IMR-90 (cell line): ENCODE data around the gene CPA4. TPM values are rescaled to one million over a fixed set of nuclear protein-coding genes. Genes with fewer than 3 reads are reported as not detected.

Source experiments
- ATAC-seq: fragments of 200-7000 bp; cut with Tn5 transposase; 2 replicates; pipeline ENCODE4 v1.9.1; 2020; ENCODE audit warnings: low read depth, mild to moderate bottlenecking, moderate library complexity
- BruUV-seq: library from RNA; stranded (reverse); fragments of 400-500 nt; replicated peaks from 2 replicates; lab custom pipeline; 2021; lab: Mats Ljungman, UMichigan
- CTCF ChIA-PET: fragments of 300-600 bp; formaldehyde crosslinking; extraction: SDS; loops from one replicate; lab custom pipeline; 2021; ENCODE audit warnings: antibody characterized with exemption; lab: Yijun Ruan, JAX
- POLR2A ChIA-PET: fragments of 300-600 bp; sonication (Branson Sonifier 250); formaldehyde crosslinking; loops from one replicate; lab custom pipeline; 2022; ENCODE audit warnings: antibody characterized with exemption; ENCODE audit not compliant: unreplicated experiment; lab: Charles Lee
- DNase-seq: peaks from one replicate; pipeline ENCODE4 v3.0.0; 2013
- H2AFZ ChIP-seq: replicated peaks from 2 replicates; pipeline ENCODE3; 2013; ENCODE audit warnings: low read length, mild to moderate bottlenecking; ENCODE audit not compliant: poor library complexity
- H2AK5ac ChIP-seq: 2 replicates; pipeline ENCODE4 v1.6.1; 2013; ENCODE audit warnings: low read depth, low read length, inconsistent platforms
- H2AK9ac ChIP-seq: replicated peaks from 2 replicates; pipeline ENCODE3; 2013; ENCODE audit warnings: mild to moderate bottlenecking, low read depth, low read length, moderate library complexity; ENCODE audit not compliant: poor library complexity
- H2BK120ac ChIP-seq: 2 replicates; pipeline ENCODE4 v1.6.1; 2013; ENCODE audit warnings: low read depth, low read length, inconsistent platforms
- H2BK15ac ChIP-seq: 3 replicates; pipeline ENCODE4 v1.6.1; 2013; ENCODE audit warnings: low read depth, low read length, inconsistent platforms
- H2BK20ac ChIP-seq: 2 replicates; pipeline ENCODE4 v1.6.1; 2013; ENCODE audit warnings: low read depth, mild to moderate bottlenecking, inconsistent platforms, low read length, moderate library complexity
- H2BK5ac ChIP-seq: 2 replicates; pipeline ENCODE4 v1.6.1; 2013; ENCODE audit warnings: mild to moderate bottlenecking, low read depth, low read length, inconsistent platforms; ENCODE audit not compliant: poor library complexity, severe bottlenecking
- H3K14ac ChIP-seq: replicated peaks from 2 replicates; pipeline ENCODE4 v1.6.1; 2013; ENCODE audit warnings: low read depth, low read length, inconsistent platforms
- H3K18ac ChIP-seq: 2 replicates; pipeline ENCODE4 v1.6.1; 2013; ENCODE audit warnings: low read depth, low read length, control low read depth
- H3K23ac ChIP-seq: 2 replicates; pipeline ENCODE4 v1.6.1; 2013; ENCODE audit warnings: low read depth, low read length, inconsistent platforms
- H3K27ac ChIP-seq: 2 replicates; pipeline ENCODE4 v1.5.1; 2013; ENCODE audit warnings: mild to moderate bottlenecking, control low read depth, low read length; ENCODE audit not compliant: insufficient read depth
- H3K27me3 ChIP-seq: 2 replicates; pipeline ENCODE4 v1.6.1; 2013; ENCODE audit warnings: low read length; ENCODE audit not compliant: control insufficient read depth, insufficient read depth
- H3K36me3 ChIP-seq: 2 replicates; pipeline ENCODE4 v1.6.1; 2013; ENCODE audit warnings: low read length, mixed read lengths; ENCODE audit not compliant: control insufficient read depth, insufficient read depth
- H3K4ac ChIP-seq: 2 replicates; pipeline ENCODE4 v1.6.1; 2013; ENCODE audit warnings: low read depth, low read length, inconsistent platforms
- H3K4me1 ChIP-seq: 2 replicates; pipeline ENCODE4 v1.6.1; 2013; ENCODE audit warnings: low read length, mixed read lengths; ENCODE audit not compliant: control insufficient read depth, insufficient read depth
- H3K4me2 ChIP-seq: 2 replicates; pipeline ENCODE4 v1.6.1; 2013; ENCODE audit warnings: low read depth, mild to moderate bottlenecking, control low read depth, low read length, moderate library complexity
- H3K4me3 ChIP-seq: 2 replicates; pipeline ENCODE4 v1.5.1; 2013; ENCODE audit warnings: low read depth, mild to moderate bottlenecking, control low read depth, low read length, moderate library complexity; ENCODE audit not compliant: insufficient read depth
- H3K56ac ChIP-seq: 2 replicates; pipeline ENCODE4 v1.6.1; 2013; ENCODE audit warnings: low read length, inconsistent platforms; ENCODE audit not compliant: insufficient read depth; ENCODE audit errors: extremely low read depth
- H3K79me1 ChIP-seq, 2 experiments: 2 replicates each; pipeline ENCODE4 v1.6.1; 2013; ENCODE audit warnings: low read length in 2 of 2, inconsistent platforms in 1 of 2, low read depth in 1 of 2
- H3K9ac ChIP-seq: 2 replicates; pipeline ENCODE4 v1.6.1; 2013; ENCODE audit warnings: low read depth, low read length, control low read depth
- H3K9me1 ChIP-seq: 2 replicates; pipeline ENCODE4 v1.6.1; 2013; ENCODE audit warnings: low read length, inconsistent platforms; ENCODE audit not compliant: insufficient read depth
- H3K9me3 ChIP-seq: 2 replicates; pipeline ENCODE4 v1.6.1; 2013; ENCODE audit warnings: low read length; ENCODE audit not compliant: control insufficient read depth, insufficient read depth
- H4K20me1 ChIP-seq: 2 replicates; pipeline ENCODE4 v1.6.1; 2013; ENCODE audit warnings: low read length, inconsistent platforms; ENCODE audit not compliant: insufficient read depth
- H4K5ac ChIP-seq: 2 replicates; pipeline ENCODE4 v1.6.1; 2013; ENCODE audit warnings: mild to moderate bottlenecking, low read depth, low read length, control low read depth
- H4K8ac ChIP-seq, 2 experiments: 2 replicates each; pipeline ENCODE4 v1.6.1; 2013; ENCODE audit warnings: low read depth in 2 of 2, low read length in 2 of 2, control low read depth in 1 of 2, inconsistent platforms in 1 of 2
- H4K91ac ChIP-seq: 2 replicates; pipeline ENCODE4 v1.6.1; 2013; ENCODE audit warnings: low read depth, low read length, inconsistent platforms; ENCODE audit not compliant: insufficient read depth
- BHLHE40 ChIP-seq: fragments of 150-350 bp; IDR thresholded peaks from 2 replicates; pipeline ENCODE4 v1.6.1; 2016; ENCODE audit warnings: mild to moderate bottlenecking, low read depth, low read length
- FOS ChIP-seq: fragments of 150-350 bp; IDR thresholded peaks from 2 replicates; pipeline ENCODE4 v1.6.1; 2016; ENCODE audit warnings: low read depth, low read length
- MAZ ChIP-seq: IDR thresholded peaks from 2 replicates; pipeline ENCODE4 v1.6.1; 2012; ENCODE audit warnings: low read depth, mild to moderate bottlenecking, low read length, improper control_type of control experiment, moderate library complexity, borderline replicate concordance
- POLR2A ChIP-seq: IDR thresholded peaks from 2 replicates; pipeline ENCODE4 v1.6.1; 2012; ENCODE audit warnings: mild to moderate bottlenecking, low read depth, low read length
- WGBS, 2 experiments: methylation state at CpG; one replicate each; pipeline versions ENCODE4 v1.1.5 to v1.1.7; 2013; ENCODE audit warnings: missing lambda C conversion rate in 2 of 2; ENCODE audit not compliant: insufficient read length in 1 of 2; ENCODE audit errors: extremely low coverage in 2 of 2; 5-methylcytosine and 5-hydroxymethylcytosine counted together
- dilution Hi-C: fragments of 300-500 bp; cut with HindIII; formaldehyde crosslinking; loops from one replicate; pipeline ENCODE4 v1.14.3; 2018; ENCODE audit warnings: low sequenced_read_pairs; ENCODE audit not compliant: unreplicated experiment
- in situ Hi-C: fragments of 300-500 bp; cut with MboI; formaldehyde crosslinking; loops from 3 replicates; pipeline ENCODE4 v1.14.3; 2019; ENCODE audit warnings: low sequenced_read_pairs, inconsistent platforms, mixed read lengths
- intact Hi-C: fragments of 100-400 bp; cut with micrococcal nuclease; formaldehyde crosslinking; loops from 2 replicates; pipeline ENCODE4 v1.10.0; 2022
- polyA plus RNA-seq, 3 experiments: library from polyadenylated mRNA; depleted of rRNA; stranded (reverse); fragments of >200 nt; gene quantifications; 2 replicates each; pipeline ENCODE4 v1.2.3, GENCODE V29; 2012; ENCODE audit warnings: low replicate concordance in 1 of 3
- total RNA-seq: library from RNA; depleted of rRNA; stranded (reverse); fragments of >200 nt; gene quantifications from 2 replicates; pipeline ENCODE4 v1.2.3, GENCODE V29; 2012
- TF ChIP-seq, protein P1 (sequence below): conservative IDR thresholded peaks from 2 replicates; pipeline ENCODE4 v1.5.1; 2012; ENCODE audit warnings: mild to moderate bottlenecking, low read depth, low read length, improper control_type of control experiment

The CPA4 gene
- total and polyA plus RNA-seq, 2 of the 4 experiments (the other 2 are of a cell fraction), result 316 to 365 TPM

- Histone ChIP-seq H4K91ac (no peak overlapping the region), H3K9ac (no peak overlapping the region), H2BK15ac (no peak overlapping the region), H3K4me1 (peaks cover 10% of the 10 kb centered on the region), H3K27me3 (no peaks in the 10 kb centered on the region), H3K14ac (no peak overlapping the region), H3K4me2 (no peak overlapping the region), H2BK120ac (no peak overlapping the region), H4K5ac (no peak overlapping the region), H2BK5ac (no peak overlapping the region), H3K27ac (no peak overlapping the region), H3K18ac (no peak overlapping the region), H3K56ac (no peak overlapping the region), H2BK20ac (no peak overlapping the region), H3K9me3 (no peaks in the 10 kb centered on the region), H3K23ac (no peak overlapping the region), H2AK9ac (no peak overlapping the region), H3K9me1 (peaks cover 10% of the 10 kb centered on the region), H2AFZ (peak overlapping the region; percentile 10), H3K36me3 (peaks cover 2% of the 10 kb centered on the region; the same call in 1 of the 2 replicates), H2AK5ac (peak overlapping the region; percentile 43), H4K20me1 (no peaks in the 10 kb centered on the region), H4K8ac (no peak overlapping the region), H3K4ac (no peak overlapping the region), H3K4me3 (no peak overlapping the region), H3K79me1 (peaks cover 5 to 7% of the 10 kb centered on the region in 2 experiments; a peak in 2 of 4 replicates)
- ChIA-PET CTCF (no interaction called here), POLR2A (no interaction called here)
- TF ChIP-seq FOS, result no peak
- TF ChIP-seq MAZ, result no peak
- TF ChIP-seq BHLHE40, result no peak
- TF ChIP-seq, protein P1, sequence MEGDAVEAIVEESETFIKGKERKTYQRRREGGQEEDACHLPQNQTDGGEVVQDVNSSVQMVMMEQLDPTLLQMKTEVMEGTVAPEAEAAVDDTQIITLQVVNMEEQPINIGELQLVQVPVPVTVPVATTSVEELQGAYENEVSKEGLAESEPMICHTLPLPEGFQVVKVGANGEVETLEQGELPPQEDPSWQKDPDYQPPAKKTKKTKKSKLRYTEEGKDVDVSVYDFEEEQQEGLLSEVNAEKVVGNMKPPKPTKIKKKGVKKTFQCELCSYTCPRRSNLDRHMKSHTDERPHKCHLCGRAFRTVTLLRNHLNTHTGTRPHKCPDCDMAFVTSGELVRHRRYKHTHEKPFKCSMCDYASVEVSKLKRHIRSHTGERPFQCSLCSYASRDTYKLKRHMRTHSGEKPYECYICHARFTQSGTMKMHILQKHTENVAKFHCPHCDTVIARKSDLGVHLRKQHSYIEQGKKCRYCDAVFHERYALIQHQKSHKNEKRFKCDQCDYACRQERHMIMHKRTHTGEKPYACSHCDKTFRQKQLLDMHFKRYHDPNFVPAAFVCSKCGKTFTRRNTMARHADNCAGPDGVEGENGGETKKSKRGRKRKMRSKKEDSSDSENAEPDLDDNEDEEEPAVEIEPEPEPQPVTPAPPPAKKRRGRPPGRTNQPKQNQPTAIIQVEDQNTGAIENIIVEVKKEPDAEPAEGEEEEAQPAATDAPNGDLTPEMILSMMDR, result no peak
- TF ChIP-seq POLR2A, result no peak
- intact Hi-C loops, result no loop called here
- ATAC-seq (no peak), DNase-seq (no peak)
- dilution Hi-C loops, result no loop called here
- in situ Hi-C loops, result no loop called here
- 91% methylated on average over 7 of the region's 20 CpGs; no CpG with 5 or more reads in 1 of the 2 experiments for WGBS, 2 experiments
- no TSS peak for BruUV-seq
Observed at GRCh38 chr7:130297628-130298543, 4.9 kb downstream of the CPA4 start.
